ENCODE data around the gene TSPAN14.

- TF ChIP-seq CTCF (IDR thresholded peaks at IDR 0.05; ENCODE audit: low read length) (no peak), EZH2phosphoT487 (IDR thresholded peaks at IDR 0.05; ENCODE audit: low read length) (no peak), EZH2 (optimal IDR thresholded peaks at IDR 0.05; ENCODE audit: low read depth, low read length) (no peak)
Observed at GRCh38 chr10:80554050-80554449, 99.9 kb downstream of the TSPAN14 start.

All from MM.1S (cell line).